ENCODE measurements around the gene LMAN1. TPM values are rescaled to one million over a fixed set of nuclear protein-coding genes. Genes with fewer than 3 reads are reported as not detected.

LMAN1 gene
- total RNA-seq, 2 donors from 2014 or later = 124 to 146 TPM

- no peak for DNase-seq (ENCODE audit: low spot score)
- peak overlapping the region; percentile 21 for H3K4me3 Mint-ChIP-seq
- H3K27ac Mint-ChIP-seq = peak overlapping the region in 1 of 2 donors; percentile 17
- H3K36me3 Mint-ChIP-seq = peaks cover 38% of the 10 kb centered on the region
- no peaks in the 10 kb centered on the region for H3K27me3 Mint-ChIP-seq
- H3K9me3 Mint-ChIP-seq = no peaks in the 10 kb centered on the region
- no peak for ATAC-seq
- H3K4me1 Mint-ChIP-seq (ENCODE audit: low read depth in 2 of 2) = peaks cover 19 to 26% of the 10 kb centered on the region in 2 donors
Observed at GRCh38 chr18:59352250-59352855, 6.7 kb downstream of the LMAN1 start.

GRCh38 chr18:59345556-59345955 lies 13.5 kb downstream of the LMAN1 start:
- H3K4me1 Mint-ChIP-seq (ENCODE audit: low read depth in 2 of 2) = peaks cover 31 to 36% of the 10 kb centered on the region in 2 donors
- no peak for ATAC-seq
- H3K36me3 Mint-ChIP-seq = peaks cover 60% of the 10 kb centered on the region
- no peak overlapping the region for H3K4me3 Mint-ChIP-seq
- H3K9me3 Mint-ChIP-seq = no peaks in the 10 kb centered on the region
- H3K27me3 Mint-ChIP-seq = no peaks in the 10 kb centered on the region
- H3K27ac Mint-ChIP-seq = no peak overlapping the region
- no peak for DNase-seq (ENCODE audit: low spot score)

- H3K4me1 Mint-ChIP-seq (ENCODE audit: low read depth in 2 of 2) = peaks cover 31 to 37% of the 10 kb centered on the region in 2 donors
- no peaks in the 10 kb centered on the region for H3K27me3 Mint-ChIP-seq
- DNase-seq (ENCODE audit: low spot score) (no peak), ATAC-seq (no peak)
- no peak overlapping the region for H3K27ac Mint-ChIP-seq
- no peak overlapping the region for H3K4me3 Mint-ChIP-seq
- no peaks in the 10 kb centered on the region for H3K9me3 Mint-ChIP-seq
- peaks cover 66% of the 10 kb centered on the region for H3K36me3 Mint-ChIP-seq
Observed at GRCh38 chr18:59344996-59345395, 14.1 kb downstream of the LMAN1 start.

- DNase-seq (ENCODE audit: low spot score) = no peak
- Mint-ChIP-seq H3K4me1 (ENCODE audit: low read depth in 2 of 2) (peaks cover 31 to 37% of the 10 kb centered on the region in 2 donors), H3K27ac (no peak overlapping the region), H3K4me3 (no peak overlapping the region), H3K9me3 (no peaks in the 10 kb centered on the region), H3K36me3 (peaks cover 66% of the 10 kb centered on the region), H3K27me3 (no peaks in the 10 kb centered on the region)
- ATAC-seq = no peak
Observed at GRCh38 chr18:59343926-59344325, 15.1 kb downstream of the LMAN1 start.

GRCh38 chr18:59340817-59341216 lies 18.2 kb downstream of the LMAN1 start:
- Mint-ChIP-seq H3K9me3 (no peaks in the 10 kb centered on the region), H3K4me3 (peak overlapping the region; percentile 13), H3K27ac (peak overlapping the region; percentile 7 to 42), H3K4me1 (ENCODE audit: low read depth in 2 of 2) (peaks cover 31 to 41% of the 10 kb centered on the region in 2 donors), H3K36me3 (peaks cover 78% of the 10 kb centered on the region), H3K27me3 (no peaks in the 10 kb centered on the region)
- DNase-seq (ENCODE audit: low spot score) = no peak
- peak in 1 of 2 donors; percentile 46 for ATAC-seq

GRCh38 chr18:59340312-59340711 lies 18.8 kb downstream of the LMAN1 start:
- no peak overlapping the region for H3K4me3 Mint-ChIP-seq
- peaks cover 31 to 41% of the 10 kb centered on the region in 2 donors for H3K4me1 Mint-ChIP-seq (ENCODE audit: low read depth in 2 of 2)
- H3K27ac Mint-ChIP-seq = peak overlapping the region; percentile 7 to 42
- DNase-seq (ENCODE audit: low spot score) = no peak
- H3K27me3 Mint-ChIP-seq = no peaks in the 10 kb centered on the region
- H3K36me3 Mint-ChIP-seq = peaks cover 78% of the 10 kb centered on the region
- H3K9me3 Mint-ChIP-seq = no peaks in the 10 kb centered on the region
- no peak for ATAC-seq

GRCh38 chr18:59332986-59333385 lies 26.1 kb downstream of the LMAN1 start:
- Mint-ChIP-seq H3K36me3 (peaks cover 46% of the 10 kb centered on the region), H3K4me1 (ENCODE audit: low read depth in 2 of 2) (peaks cover 0 to 5% of the 10 kb centered on the region in 2 donors), H3K27me3 (no peaks in the 10 kb centered on the region), H3K27ac (no peak overlapping the region), H3K9me3 (no peaks in the 10 kb centered on the region), H3K4me3 (no peak overlapping the region)
- ATAC-seq = no peak
- no peak for DNase-seq (ENCODE audit: low spot score)

- ATAC-seq (no peak), DNase-seq (ENCODE audit: low spot score) (no peak)
- Mint-ChIP-seq H3K36me3 (peaks cover 35% of the 10 kb centered on the region), H3K4me1 (ENCODE audit: low read depth in 2 of 2) (no peaks in the 10 kb centered on the region), H3K27ac (no peak overlapping the region), H3K9me3 (no peaks in the 10 kb centered on the region), H3K4me3 (no peak overlapping the region), H3K27me3 (no peaks in the 10 kb centered on the region)
Observed at GRCh38 chr18:59328683-59329082, 30.4 kb downstream of the LMAN1 start.

GRCh38 chr18:59325965-59326364 lies 33.1 kb downstream of the LMAN1 start:
- H3K27me3 Mint-ChIP-seq = peaks cover 0 to under 1% of the 10 kb centered on the region in 2 donors
- DNase-seq (ENCODE audit: low spot score) = no peak
- no peaks in the 10 kb centered on the region for H3K9me3 Mint-ChIP-seq
- no peak for ATAC-seq
- no peak overlapping the region for H3K27ac Mint-ChIP-seq
- H3K36me3 Mint-ChIP-seq = peaks cover 24% of the 10 kb centered on the region
- no peaks in the 10 kb centered on the region for H3K4me1 Mint-ChIP-seq (ENCODE audit: low read depth in 2 of 2)
- H3K4me3 Mint-ChIP-seq = no peak overlapping the region

- H3K36me3 Mint-ChIP-seq = peaks cover 24% of the 10 kb centered on the region
- H3K4me1 Mint-ChIP-seq (ENCODE audit: low read depth in 2 of 2) = no peaks in the 10 kb centered on the region
- H3K4me3 Mint-ChIP-seq = no peak overlapping the region
- DNase-seq (ENCODE audit: low spot score) (no peak), ATAC-seq (peak in 1 of 2 donors; percentile 15)
- H3K9me3 Mint-ChIP-seq = no peaks in the 10 kb centered on the region
- peaks cover 0 to 4% of the 10 kb centered on the region in 2 donors for H3K27me3 Mint-ChIP-seq
- H3K27ac Mint-ChIP-seq = no peak overlapping the region
Observed at GRCh38 chr18:59324623-59324971, 34.5 kb downstream of the LMAN1 start.

GRCh38 chr18:59323931-59324622 lies 35.0 kb downstream of the LMAN1 start:
- Mint-ChIP-seq H3K4me1 (ENCODE audit: low read depth in 2 of 2) (no peaks in the 10 kb centered on the region), H3K4me3 (no peak overlapping the region), H3K9me3 (no peaks in the 10 kb centered on the region), H3K27me3 (peaks cover 0 to 6% of the 10 kb centered on the region in 2 donors), H3K36me3 (peaks cover 24% of the 10 kb centered on the region), H3K27ac (no peak overlapping the region)
- ATAC-seq (peak; percentile 33 to 40), DNase-seq (ENCODE audit: low spot score) (no peak)

GRCh38 chr18:59318460-59319050 lies 40.5 kb downstream of the LMAN1 start, which contains the start of gene CPLX4:
TSS of gene CPLX4 (minus strand) at chr18:59318649. CDS start at chr18:59318462, 187 bp downstream.
- H3K27me3 Mint-ChIP-seq = peaks cover 21 to 26% of the 10 kb centered on the region in 2 donors
- no peak within 1 kb of the TSS for H3K27ac Mint-ChIP-seq

GRCh38 chr18:59311631-59312030 lies 47.4 kb downstream of the LMAN1 start:
- Mint-ChIP-seq H3K27ac (no peak overlapping the region), H3K27me3 (peaks cover 32 to 33% of the 10 kb centered on the region in 2 donors), H3K36me3 (no peaks in the 10 kb centered on the region), H3K4me3 (no peak overlapping the region), H3K4me1 (ENCODE audit: low read depth in 2 of 2) (no peaks in the 10 kb centered on the region), H3K9me3 (no peaks in the 10 kb centered on the region)
- ATAC-seq (no peak), DNase-seq (ENCODE audit: low spot score) (no peak)

More at GRCh38 chr18:59318460-59319050, 40.5 kb downstream of the LMAN1 start, which contains the start of gene CPLX4:
- Mint-ChIP-seq H3K4me3 (no peak within 1 kb of the TSS), H3K36me3 (no peaks in the 10 kb centered on the region), H3K9me3 (no peaks in the 10 kb centered on the region), H3K4me1 (ENCODE audit: low read depth in 2 of 2) (no peaks in the 10 kb centered on the region)
- DNase-seq (ENCODE audit: low spot score) (no peak), ATAC-seq (no peak)

- Mint-ChIP-seq H3K36me3 (no peaks in the 10 kb centered on the region), H3K9me3 (no peaks in the 10 kb centered on the region), H3K27ac (no peak overlapping the region), H3K27me3 (peaks cover 32 to 40% of the 10 kb centered on the region in 2 donors), H3K4me1 (ENCODE audit: low read depth in 2 of 2) (no peaks in the 10 kb centered on the region), H3K4me3 (no peak overlapping the region)
- DNase-seq (ENCODE audit: low spot score) = no peak
- ATAC-seq = no peak
Observed at GRCh38 chr18:59308938-59309260, 50.2 kb downstream of the LMAN1 start.

Data from natural killer cell treated with Interleukin-12 subunit alpha and Interleukin-12 subunit beta and Interleukin-15 and Interleukin-18, amount 100 ng/mL, for 72 hours (primary cell).